NCI-H2029 treated with DMSO at 0.1 percent for 48 hours (cell line): Measurements from ENCODE around the gene COL21A1.

Experiments
- DNase-seq: peaks from one replicate; lab custom pipeline; 2025; lab: John Stamatoyannopoulos, UW

COL21A1 gene

DNA sequence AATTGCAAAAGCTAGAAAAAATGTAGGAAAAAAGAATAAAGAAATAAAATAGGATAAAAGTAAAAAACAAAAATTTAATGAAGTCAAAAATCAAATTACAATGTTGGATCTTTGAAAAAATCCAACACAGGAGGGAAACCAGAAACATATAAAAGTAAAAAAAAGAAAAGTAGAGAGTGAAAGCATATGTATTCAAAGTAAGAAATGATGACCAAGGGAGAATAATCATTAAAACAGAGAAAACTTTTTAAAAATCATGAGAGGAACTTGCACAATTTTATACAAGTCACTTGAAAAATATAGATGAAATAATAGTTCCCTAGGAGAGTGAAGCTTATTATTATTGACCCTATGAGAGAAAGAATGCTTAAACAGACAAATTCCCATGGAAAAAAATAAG, 138.2 kb downstream of the COL21A1 start:
- no peak for DNase-seq

DNA sequence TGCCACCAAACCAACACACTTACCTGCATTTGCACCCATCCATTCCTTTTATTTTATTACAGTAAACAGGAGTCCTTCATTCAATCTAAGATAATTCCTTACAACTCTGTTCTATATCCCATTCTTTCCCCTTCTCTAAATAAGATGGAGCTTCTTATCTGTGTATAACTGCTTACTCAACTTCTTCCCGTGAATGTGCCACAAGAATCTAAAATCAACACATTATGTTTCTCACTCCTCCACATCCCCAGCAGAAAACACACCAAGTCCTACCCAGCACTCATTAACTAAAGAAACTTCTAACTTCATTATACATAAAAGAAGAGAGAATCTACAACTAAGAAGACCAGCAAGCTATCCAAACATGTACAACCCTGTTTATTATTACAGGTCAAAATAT, 141.1 kb downstream of the COL21A1 start:
- no peak for DNase-seq

DNA sequence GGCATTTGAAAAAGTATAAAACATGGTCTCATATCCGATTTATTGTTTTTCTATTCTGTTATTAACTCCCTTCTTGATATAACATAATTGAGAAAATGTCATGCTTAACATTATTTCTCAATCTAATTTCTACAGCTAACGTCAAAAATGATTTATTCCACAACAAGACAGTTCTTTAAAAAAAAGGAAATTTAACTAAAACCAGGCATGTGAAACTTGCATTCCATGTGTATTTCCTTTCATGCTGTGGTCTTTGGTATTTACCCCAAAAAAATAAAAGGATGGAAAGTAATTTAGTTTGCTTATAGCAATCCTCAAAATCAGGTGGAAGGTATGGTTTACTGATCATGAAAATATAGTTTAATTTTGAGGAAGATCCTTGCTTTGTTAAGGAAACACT, 142.8 kb downstream of the COL21A1 start:
- no peak for DNase-seq

DNA sequence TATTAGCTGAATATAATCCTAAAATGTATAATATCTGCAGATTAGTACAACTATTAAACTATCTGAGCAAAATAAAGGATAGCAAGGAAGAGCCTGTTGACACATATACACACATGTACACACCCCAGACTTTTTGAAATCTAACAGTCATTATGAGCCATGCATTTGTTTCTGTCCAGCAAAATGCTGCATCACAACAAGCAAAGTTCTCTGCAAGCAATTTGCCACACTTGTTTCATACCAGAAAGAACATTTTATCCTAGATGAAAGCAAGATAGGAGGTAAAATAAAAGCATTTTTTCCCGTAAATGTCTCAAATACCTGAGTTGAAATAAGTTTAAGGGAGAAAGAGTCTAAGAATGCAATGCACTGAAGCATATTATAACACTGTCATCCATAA, 145.2 kb downstream of the COL21A1 start:
- DNase-seq: no peak

DNA sequence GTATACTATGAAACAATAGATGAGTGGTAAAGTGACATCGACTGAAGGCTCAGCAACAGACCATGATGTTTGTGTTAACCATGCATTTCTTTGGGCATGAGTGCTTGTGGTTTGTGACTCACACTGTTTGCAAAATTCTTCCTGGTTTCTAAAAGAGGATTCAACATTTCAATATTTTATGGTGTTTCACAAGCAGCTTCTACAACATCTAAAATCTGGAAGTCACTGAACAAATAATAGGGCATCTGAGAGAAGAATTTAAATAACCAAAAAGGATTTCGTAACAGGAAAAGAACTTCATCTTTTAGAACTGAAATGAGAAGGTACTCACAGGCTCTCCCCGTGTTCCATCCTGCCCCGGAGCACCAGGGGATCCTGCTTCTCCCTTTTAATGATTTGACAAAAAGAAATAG, 146.2 kb downstream of the COL21A1 start:
- DNase-seq: no peak

DNA sequence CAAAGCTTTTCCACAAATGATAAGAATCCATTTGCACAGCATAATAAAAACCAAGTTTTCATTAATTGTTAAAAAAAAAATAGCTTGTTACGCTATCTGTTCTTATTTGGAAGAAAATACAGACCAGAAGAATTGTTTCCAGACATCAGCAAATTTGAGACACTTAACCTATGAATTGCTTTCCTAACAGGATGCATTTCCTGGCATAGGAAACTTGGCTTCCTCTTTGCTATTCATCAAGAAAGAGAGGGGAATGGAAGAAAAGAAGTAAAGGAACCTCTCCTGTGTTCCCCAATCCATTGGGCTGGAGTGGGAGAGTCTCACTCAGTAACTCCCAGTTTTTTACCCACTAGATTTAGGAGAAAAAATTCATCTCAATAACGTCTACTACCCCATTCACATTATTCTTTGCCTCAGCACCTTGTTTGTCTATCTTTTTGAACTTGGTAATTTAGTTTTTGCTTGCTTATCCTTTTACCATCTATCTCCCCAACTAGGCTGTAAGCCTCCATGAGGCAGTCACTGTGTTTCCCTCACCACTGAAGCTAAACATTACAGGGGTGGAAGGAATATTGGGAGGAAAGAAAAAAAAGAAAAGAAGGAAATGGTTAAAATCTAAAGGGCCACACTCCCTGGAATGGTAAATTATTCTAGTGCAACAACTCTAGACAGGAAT, 150.3 kb downstream of the COL21A1 start:
- DNase-seq: no peak

DNA sequence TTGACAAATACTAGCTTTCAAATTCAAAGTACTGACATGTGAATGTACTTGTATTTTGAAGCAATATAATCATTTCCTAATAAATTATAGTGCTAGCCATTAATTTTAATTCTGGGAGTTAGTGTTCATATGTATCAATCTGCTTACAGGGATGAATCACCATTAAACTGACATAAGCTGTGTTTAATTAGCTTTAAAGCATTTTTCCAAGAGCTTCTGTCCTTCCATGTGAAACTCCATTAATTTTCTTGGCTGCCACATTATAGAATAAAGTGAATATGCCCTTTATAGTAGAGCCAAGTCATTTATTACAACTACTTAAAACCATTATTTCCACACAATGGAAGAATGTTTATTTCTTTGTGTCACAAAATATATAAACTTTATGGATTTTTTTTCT, 150.8 kb downstream of the COL21A1 start:
- DNase-seq: no peak

DNA sequence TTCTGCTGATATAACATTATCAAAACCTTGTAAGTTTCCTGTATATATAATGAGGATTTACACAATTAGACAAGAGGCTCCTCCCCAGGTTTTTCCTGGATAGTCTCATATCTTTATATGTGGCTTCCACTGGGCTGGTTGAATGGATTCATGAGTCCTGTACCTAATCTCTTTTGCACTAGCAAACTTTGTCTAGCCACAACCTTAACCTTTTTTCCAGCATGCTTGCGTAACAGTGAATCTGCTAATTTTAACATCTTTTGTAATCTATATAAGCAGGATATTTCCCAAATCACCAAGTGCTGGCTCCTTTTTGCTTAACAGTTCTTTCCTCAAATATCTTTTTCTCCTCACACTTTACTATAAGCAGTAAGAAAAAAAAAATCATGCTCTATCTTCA, 153.6 kb downstream of the COL21A1 start:
- no peak for DNase-seq

DNA sequence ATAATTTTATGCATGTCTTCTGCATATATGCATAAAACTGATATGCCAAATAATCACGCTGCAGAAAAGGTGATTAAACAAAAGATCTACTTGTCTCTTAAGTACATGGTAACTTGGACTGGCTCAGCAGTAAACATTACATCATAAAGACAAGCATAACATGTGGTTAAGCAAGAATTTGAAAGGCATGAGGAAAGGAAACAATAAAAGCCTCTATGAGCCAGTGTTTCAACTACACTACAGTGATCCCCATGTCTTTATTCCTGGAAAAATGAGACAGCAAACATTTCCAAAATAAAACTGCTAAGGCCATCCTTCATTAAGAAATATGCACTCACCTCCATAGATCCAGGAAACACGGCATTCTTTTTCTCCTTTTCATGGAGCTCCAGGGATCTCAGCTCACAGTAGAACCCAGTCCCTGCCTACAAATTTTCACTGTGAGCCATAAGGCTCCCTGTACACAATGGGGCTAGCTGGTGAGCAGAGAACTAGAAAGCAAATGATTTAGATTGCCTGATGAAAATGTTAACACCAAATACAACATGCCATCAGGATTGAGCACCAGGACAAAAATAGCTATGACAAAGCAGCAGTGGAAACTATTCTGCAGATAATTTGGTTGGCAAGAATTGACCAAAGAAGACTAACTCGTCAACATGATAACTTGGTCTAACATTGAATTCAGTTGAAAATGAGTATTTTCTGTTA, 156.1 kb downstream of the COL21A1 start:
- no peak for DNase-seq

DNA sequence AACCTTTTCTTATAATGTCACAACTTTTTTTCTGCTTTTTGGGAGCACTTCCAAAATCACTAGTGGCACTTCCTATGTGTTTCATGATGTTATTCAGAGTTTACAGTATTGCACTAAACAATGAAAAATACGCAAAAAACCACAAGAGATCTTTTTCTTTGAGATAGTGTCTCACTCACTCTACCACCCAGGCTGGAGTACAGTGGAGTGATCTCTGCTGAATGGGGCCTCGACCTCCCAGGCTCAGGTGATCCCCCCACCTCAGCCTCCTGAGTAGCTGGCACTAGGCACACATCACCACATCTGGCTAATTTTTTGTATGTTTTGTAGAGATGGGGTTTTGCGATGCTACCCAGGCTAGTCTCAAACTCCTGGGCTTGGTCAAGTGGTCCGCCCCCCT, 158.7 kb downstream of the COL21A1 start:
- DNase-seq: no peak

DNA sequence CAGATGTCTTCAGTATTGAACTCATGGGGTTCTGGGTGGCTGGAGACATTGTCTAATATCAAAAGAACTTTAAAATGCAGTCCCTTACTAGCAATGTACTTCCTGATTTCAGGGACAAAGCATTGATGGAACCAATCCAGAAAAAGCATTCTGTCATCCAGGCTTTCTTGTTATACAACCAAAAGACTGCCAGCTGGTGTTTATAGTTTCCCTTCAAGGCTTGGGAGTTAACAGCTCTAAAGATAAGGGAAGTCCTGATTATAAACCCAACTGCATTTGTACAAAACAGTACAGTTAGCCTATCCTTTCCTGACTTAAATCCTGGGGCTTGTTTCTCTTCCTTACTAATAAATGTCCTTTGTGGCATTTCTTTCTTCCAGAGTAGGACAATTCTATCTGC, 160.0 kb downstream of the COL21A1 start:
- DNase-seq: no peak

DNA sequence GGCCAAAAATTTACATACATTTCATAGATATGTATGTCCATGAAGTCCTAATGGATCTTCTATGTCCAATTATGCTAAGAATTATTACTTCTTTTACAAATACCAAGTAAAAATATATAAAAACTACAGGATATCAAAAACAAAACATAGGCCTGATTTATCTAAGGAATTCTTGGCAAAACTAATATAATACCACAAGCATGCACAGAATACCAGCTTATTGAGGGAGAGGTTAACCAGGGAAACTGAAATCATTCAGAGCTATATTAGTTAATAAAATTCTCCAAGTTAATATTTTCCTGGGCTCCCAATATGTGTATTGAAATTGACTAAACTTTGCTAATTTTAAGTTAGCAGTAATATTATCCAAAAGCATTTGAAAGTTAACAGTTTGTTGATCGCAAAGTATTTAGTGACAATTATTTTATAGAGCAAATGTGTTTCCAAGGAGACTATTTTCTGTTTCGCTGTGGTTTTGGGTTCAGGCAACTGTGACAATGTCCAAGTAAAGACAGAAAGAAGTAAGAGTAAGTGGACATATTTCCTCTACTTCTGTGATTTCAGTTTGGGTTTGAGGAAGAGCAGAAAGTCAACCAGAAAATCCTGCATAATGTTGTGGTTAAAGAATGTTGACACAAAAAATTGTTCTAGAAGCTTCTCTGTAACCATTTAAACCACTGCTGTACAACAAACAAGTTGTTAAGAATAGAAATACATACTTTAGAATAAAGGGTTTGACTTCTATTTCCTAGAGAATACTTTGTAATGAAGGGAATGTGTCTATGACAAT, 167.4 kb downstream of the COL21A1 start:
- no peak for DNase-seq

DNA sequence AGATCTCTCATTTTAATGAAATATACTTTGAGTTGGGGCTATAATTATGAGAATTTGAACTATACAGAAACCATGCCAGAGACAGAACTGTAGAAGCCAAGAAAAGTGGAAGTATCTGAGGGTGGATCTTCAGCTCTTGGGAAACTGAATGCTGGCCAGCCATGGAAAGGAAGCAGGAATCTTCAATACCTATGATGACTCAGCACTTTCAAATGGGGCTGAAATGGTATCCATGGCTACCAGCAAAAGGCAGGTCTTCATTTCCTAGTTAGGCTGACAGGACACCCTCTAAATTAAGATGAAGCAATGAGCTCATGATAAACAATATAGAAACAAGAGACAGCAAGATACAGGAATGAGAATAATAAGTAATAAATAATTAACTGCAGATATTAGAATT, 171.3 kb downstream of the COL21A1 start:
- DNase-seq: no peak

DNA sequence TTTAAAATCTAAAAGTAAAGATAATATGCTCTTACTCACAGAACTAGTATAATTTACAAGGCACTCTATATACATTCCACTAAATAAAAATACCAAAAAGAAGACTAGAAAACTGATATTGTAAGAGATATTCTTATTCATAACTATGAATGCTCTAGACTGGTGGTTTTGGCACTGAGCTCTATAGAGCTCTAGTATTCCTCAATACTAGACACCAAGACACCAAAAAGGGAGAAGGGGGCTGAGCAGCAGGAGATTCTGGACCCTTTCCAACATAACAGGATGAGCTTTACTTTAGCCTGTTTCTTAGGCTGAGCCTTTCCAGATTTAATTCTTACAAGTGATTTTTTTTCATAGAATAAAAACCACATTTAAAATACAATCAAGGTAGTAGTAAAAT, 173.6 kb downstream of the COL21A1 start:
- no peak for DNase-seq

DNA sequence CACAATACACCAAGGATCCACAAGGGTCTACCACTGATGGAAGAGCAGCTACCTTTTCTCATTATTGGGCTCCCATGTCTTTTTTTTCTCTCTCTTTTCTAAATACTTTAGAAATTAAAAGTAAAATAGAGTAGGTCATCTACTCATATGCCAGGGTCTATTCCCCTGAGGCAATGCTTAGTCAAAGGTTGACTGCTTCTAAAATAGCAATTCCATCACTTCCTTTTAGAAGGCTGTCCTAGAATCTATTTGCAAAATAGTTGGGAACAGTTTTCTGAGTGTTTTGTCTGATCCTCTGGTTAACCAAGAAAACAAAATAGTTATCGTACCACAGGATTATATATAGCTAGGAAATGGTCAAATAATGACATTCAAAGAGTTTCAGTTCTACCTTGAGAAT, 174.1 kb downstream of the COL21A1 start:
- DNase-seq: no peak

DNA sequence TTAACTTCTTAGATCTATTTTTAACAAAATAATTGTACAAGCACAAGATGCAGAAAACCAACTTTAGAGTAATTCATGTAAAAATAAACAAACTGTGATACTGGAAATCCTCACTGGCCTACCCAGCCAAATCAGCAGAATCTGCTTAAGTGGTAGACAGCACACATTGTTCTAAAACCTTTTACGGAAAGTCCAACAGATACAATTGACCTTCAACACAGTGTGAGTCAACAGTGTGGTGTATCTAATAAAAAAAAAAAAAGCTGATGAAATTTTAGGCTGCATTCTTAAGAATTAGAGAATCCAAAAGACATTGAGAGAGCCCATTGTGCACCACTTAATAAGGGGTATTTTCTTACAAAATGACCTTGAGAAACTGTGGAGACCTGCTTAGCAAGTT, 174.5 kb downstream of the COL21A1 start:
- DNase-seq: no peak

DNA sequence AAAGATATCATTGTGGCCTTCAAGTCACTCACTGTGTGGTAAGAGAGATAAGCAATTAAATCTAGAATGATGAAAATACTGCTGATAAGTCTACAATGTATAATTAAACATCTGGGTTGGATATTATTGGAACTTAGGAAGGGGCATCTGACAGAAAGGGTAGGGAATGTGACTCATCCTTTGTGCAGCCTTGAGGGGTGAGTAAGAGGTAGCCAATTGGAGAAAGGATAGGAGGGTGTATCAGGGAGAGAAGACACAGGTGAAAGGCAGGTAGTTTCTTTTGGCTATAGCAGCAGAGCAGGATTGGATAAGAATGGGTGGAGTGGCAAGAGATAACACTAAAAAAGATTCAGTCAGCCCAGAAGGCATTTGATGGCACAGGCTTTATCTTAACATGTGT, 182.0 kb downstream of the COL21A1 start:
- DNase-seq: no peak

DNA sequence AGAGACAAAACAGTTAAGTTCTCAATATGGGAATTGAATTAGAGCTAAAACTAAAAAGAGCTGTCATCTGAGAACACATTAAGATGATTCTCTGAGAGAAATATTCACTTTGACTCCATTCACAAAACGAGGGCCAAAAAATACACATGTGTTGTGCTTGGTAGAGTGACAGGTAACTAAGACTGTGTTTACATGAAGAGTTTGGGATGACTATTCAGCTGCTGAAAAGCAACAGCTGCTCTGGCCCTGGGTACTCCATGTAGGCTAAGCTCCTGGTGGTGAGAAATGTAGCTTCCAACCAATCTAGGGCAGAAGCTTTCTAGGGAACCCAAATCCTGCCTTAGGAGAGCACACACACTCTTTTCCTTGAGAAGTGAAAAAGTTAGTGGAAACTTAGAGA, 184.5 kb downstream of the COL21A1 start:
- DNase-seq: no peak

DNA sequence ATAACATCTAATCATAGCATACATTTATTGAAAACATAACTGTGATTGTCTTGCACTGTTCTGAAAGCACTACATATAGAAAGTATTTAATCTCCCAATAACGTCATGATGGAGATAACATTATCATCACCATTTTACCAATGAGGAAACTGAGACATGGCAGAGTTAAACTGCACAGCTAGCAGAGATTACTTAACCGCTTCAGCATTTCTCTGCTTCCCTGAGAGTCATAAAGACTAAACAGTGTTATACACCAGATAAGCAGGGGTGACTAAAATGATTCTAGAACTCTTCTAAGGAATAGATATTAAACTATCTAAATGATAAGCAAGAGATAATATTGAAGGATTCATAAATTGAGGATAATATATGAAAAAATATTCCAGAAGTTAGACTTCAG, 188.7 kb downstream of the COL21A1 start:
- no peak for DNase-seq

DNA sequence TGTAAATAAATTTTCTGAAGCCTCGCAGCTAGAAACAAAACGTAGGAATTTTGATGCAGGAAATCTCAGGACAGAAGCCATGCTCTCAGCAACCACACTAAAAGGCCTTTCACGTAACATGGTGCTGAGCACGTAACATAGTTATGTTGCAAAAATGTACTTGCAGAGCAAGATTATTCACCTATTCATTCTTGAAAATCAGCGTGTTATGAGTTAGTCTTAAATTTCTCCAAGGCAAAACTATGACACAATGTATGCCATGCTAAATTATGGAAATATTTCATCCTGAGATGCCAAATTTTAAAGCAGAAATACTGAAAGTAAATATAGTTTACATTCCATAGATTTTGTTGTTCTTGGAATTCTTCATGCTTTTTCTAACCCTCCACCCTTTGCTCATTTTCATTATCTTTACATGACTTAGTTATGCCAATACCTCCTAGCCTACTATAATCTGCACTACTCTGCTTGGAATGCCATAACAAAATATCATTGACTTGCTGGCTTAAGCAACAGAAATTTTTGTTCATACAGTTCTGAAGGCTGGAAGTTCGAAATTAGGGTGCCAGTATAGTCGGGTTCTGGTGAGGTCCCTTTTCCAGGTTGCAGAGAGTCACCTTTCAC, 192.2 kb downstream of the COL21A1 start:
- no peak for DNase-seq

DNA sequence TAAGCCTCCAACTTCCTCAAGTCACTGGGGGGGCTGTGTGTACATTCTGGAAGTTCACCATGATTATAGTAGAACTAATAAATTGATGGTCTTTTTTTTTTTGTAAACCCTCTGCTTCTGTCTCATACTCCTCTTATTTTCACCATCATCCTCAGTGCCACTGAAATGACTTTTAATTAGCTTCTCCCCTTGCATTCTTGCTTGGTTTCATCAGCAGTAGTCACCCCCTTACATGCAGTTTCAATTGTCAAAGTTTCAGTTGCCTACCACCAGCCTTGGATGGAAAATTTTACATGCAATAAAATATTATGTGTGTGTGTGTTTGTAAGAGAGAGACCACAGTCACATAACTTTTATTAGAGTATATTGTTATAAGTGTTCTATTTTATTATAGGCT, 196.2 kb downstream of the COL21A1 start:
- DNase-seq: no peak

DNA sequence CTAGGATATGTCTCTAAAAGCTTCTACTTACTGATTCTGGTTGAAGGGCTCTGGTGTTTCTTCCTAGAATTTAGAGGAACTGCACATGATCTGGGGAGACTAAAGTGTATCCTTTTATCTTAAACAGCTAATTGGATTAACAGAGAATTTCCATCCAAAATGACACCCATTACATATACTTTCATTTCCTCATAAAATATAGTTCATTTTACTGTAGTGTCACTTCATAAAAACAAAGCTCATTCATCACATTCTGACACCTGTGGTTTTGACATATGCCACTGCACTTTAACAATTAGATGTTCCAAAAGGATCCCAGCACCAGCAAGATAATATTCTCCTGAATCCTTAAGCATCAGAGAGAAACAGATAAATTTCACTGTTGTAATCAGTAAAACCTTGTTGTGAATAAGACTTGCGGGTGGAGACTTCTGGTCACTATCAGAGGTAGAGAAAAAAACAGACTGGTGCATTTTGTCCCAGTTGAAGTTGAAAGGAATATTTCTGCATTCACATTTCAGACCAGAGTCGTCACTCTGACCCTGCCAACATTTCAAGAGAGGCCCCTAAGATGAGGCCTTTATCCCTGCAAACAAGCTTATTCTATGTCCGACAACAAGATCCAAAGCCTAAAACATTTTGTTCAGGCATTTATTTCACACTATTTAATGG, 196.7 kb downstream of the COL21A1 start:
- no peak for DNase-seq
